B cell (primary cell): ENCODE data around the gene PRRT1. TPM values are rescaled to one million over a fixed set of nuclear protein-coding genes. Genes with fewer than 3 reads are reported as not detected.

Experiments
- ATAC-seq: fragments of 200-7000 bp; cut with Tn5 transposase; one replicate; pipeline ENCODE4 v1.10.0; 2021; ENCODE audit warnings: low read depth, mild to moderate bottlenecking, moderate number of reproducible peaks, moderate library complexity
- CTCF ChIA-PET: fragments of 350-600 bp; sonication (Branson Sonifier 250); formaldehyde crosslinking; loops from one replicate; lab custom pipeline; 2021; ENCODE audit warnings: antibody characterized with exemption, inconsistent platforms; lab: Charles Lee
- POLR2A ChIA-PET: fragments of 350-600 bp; sonication (Branson Sonifier 250); formaldehyde crosslinking; loops from one replicate; lab custom pipeline; 2021; ENCODE audit warnings: antibody characterized with exemption; lab: Charles Lee
- DNase-seq: peaks from one replicate; pipeline ENCODE4 v3.0.0; 2013
- H2AFZ ChIP-seq: 2 replicates; pipeline ENCODE4 v1.6.1; 2012; ENCODE audit warnings: mild to moderate bottlenecking, low read depth, low read length; ENCODE audit not compliant: insufficient read depth, poor library complexity, severe bottlenecking
- H3K27ac ChIP-seq, 2 donors: 1 replicate in 1 of 2; 2 replicates in 1 of 2; pipeline ENCODE4 v1.5.1; 2012 to 2013; ENCODE audit warnings: low read length in 2 of 2, mild to moderate bottlenecking in 2 of 2, moderate library complexity in 1 of 2
- H3K27me3 ChIP-seq, 4 experiments: fragments of 200-600 bp in 1 of 4; sonication (generic) in 1 of 4; replicated peaks in 1 of 4; 1 replicate in 2 of 4; 2 replicates in 2 of 4; pipeline versions ENCODE4 v1.6.1 to v1.7.0; 2013 to 2016; ENCODE audit warnings: low read length in 3 of 4, mild to moderate bottlenecking in 2 of 4, mixed read lengths in 1 of 4, moderate library complexity in 1 of 4; ENCODE audit not compliant: insufficient read depth in 4 of 4, control insufficient read depth in 3 of 4; ENCODE audit errors: control extremely low read depth in 1 of 4
- H3K36me3 ChIP-seq, 2 experiments: replicated peaks in 1 of 2; 1 replicate in 1 of 2; 2 replicates in 1 of 2; pipeline versions ENCODE4 v1.6.1 to v1.7.1; 2013; ENCODE audit warnings: low read length in 1 of 2; ENCODE audit not compliant: insufficient read depth in 2 of 2, control insufficient read depth in 1 of 2; ENCODE audit errors: control extremely low read depth in 1 of 2, extremely low read depth in 1 of 2
- H3K4me1 ChIP-seq, 2 donors: fragments of 200-600 bp in 1 of 2; sonication (generic) in 1 of 2; 1 replicate in 1 of 2; 2 replicates in 1 of 2; pipeline versions ENCODE4 v1.5.1 to v1.6.1; 2013 to 2017; ENCODE audit warnings: low read length in 2 of 2; ENCODE audit not compliant: control insufficient read depth in 2 of 2, insufficient read depth in 2 of 2
- H3K4me2 ChIP-seq: replicated peaks from 2 replicates; pipeline ENCODE3; 2012; ENCODE audit warnings: mild to moderate bottlenecking, low read depth, low read length; ENCODE audit not compliant: poor library complexity, severe bottlenecking
- H3K4me3 ChIP-seq, 5 experiments: fragments of 200-600 bp in 1 of 5; sonication (generic) in 1 of 5; 1 replicate in 3 of 5; 2 replicates in 2 of 5; pipeline versions ENCODE4 v1.5.1 to v1.7.0; 2011 to 2016; ENCODE audit warnings: low read length in 4 of 5, mild to moderate bottlenecking in 4 of 5, low read depth in 2 of 5, control low read depth in 1 of 5, moderate library complexity in 1 of 5; ENCODE audit not compliant: insufficient read depth in 1 of 5; ENCODE audit errors: control extremely low read depth in 1 of 5, extremely low read depth in 1 of 5
- H3K79me2 ChIP-seq: fragments of 200-600 bp; sonication (generic); one replicate; pipeline ENCODE4 v1.6.0; 2016; ENCODE audit warnings: low read length; ENCODE audit not compliant: control insufficient read depth, insufficient read depth
- H3K9ac ChIP-seq: fragments of 200-600 bp; sonication (generic); 2 replicates; pipeline ENCODE4 v1.6.1; 2017; ENCODE audit warnings: mild to moderate bottlenecking, low read length, moderate library complexity
- H3K9me3 ChIP-seq, 3 donors: one replicate each; pipeline versions ENCODE4 v1.6.1 to v1.7.1; 2013; ENCODE audit warnings: low read length in 2 of 3; ENCODE audit not compliant: control insufficient read depth in 2 of 3, insufficient read depth in 1 of 3; ENCODE audit errors: control extremely low read depth in 1 of 3
- H4K20me1 ChIP-seq: 2 replicates; pipeline ENCODE4 v1.6.0; 2012; ENCODE audit warnings: mild to moderate bottlenecking, low read length; ENCODE audit not compliant: insufficient read depth, control insufficient read depth, poor library complexity, severe bottlenecking
- H3K27ac Mint-ChIP-seq: one replicate; pipeline ENCODE4 v1.8.0; 2021; ENCODE audit warnings: mixed read lengths
- H3K27me3 Mint-ChIP-seq: one replicate; pipeline ENCODE4 v1.8.0; 2021; ENCODE audit warnings: mixed read lengths
- H3K4me1 Mint-ChIP-seq: one replicate; pipeline ENCODE4 v1.8.0; 2021; ENCODE audit warnings: mixed read lengths
- H3K4me3 Mint-ChIP-seq: one replicate; pipeline ENCODE4 v1.8.0; 2021; ENCODE audit warnings: mixed read lengths
- H3K9me3 Mint-ChIP-seq: one replicate; pipeline ENCODE4 v1.8.0; 2022; ENCODE audit warnings: mixed read lengths; ENCODE audit not compliant: insufficient read depth
- WGBS: methylation state at CpG from one replicate; pipeline ENCODE4 v1.1.5; 2013; ENCODE audit warnings: missing lambda C conversion rate; ENCODE audit not compliant: insufficient coverage; 5-methylcytosine and 5-hydroxymethylcytosine counted together
- intact Hi-C: fragments of 100-400 bp; cut with micrococcal nuclease; formaldehyde crosslinking; loops from one replicate; pipeline ENCODE4 v1.10.0; 2022
- polyA plus RNA-seq: library from polyadenylated mRNA; depleted of rRNA; stranded (reverse); fragments of >200 nt; gene quantifications from 2 replicates; pipeline ENCODE4 v1.2.3, GENCODE V29; 2012
- total RNA-seq, 2 donors: library from RNA; stranded (reverse); fragments of 120-200 nt in 1 of 2; gene quantifications; 1 replicate in 1 of 2; 2 replicates in 1 of 2; pipeline versions ENCODE4 v1.2.3 to v1.2.4, GENCODE V29; 2013 to 2022
- TF ChIP-seq, protein P1 (sequence below): fragments of 200-600 bp; IDR thresholded peaks from one replicate; pipeline ENCODE4 v1.8.0; 2022; ENCODE audit warnings: antibody characterized with exemption, mild to moderate bottlenecking

PRRT1 gene
- total and polyA plus RNA-seq, 2 donors (not counting 1 experiment from before 2014, with no cell fraction given) = not detected

DNA sequence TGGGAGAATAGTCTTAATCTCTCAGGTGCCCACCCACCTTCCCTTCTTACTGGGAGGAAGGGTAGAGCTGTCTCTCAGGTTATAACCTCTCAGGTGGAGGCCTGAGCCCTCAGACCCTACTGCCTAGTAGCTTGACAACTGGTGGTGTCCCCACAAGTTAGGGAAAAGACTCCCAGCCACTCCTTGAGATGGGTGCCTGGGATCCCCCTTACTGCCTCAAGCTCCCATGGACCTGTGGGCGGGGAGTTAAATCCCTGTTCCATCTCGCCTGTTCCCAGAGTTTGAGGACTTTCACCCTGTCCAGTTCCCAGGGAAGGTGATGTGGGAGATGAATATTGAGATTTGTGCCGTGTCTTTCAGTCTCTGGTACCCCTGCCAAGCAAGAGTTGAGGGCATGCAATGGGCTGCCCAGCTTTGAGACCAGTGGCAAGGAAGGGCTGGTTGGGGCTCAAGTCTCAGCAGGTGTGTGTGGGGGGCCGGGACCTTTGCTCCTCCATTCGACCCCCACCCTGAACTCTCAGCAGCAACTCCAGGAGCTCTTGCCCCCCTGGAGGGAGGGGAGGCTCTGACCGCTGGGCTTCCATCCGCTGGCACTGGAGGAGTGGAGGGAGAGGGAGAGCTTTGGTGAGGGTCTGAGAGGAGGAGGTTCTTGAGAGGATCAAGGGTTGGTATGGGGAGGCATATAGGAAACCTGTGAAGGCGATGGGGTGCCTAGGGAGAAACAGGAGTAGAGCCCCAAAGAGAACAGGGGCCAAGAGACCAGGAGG is 39.4 kb upstream of the PRRT1 start:
- Histone ChIP-seq H3K4me2 (peak overlapping the region; percentile 91), H3K9me3 (no peaks in the 10 kb centered on the region), H3K79me2 (peaks cover 58% of the 10 kb centered on the region), H3K9ac (peak overlapping the region; percentile 96), H3K36me3 (peaks cover 0 to 33% of the 10 kb centered on the region in 2 experiments), H3K4me3 (peak overlapping the region; percentile 72 to 99 (median 95)), H4K20me1 (no peaks in the 10 kb centered on the region), H3K4me1 (peaks cover 56 to 76% of the 10 kb centered on the region in 2 donors), H3K27ac (peak overlapping the region; percentile 93 to 97), H2AFZ (no peak overlapping the region), H3K27me3 (no peaks in the 10 kb centered on the region)
- H3K27me3 Mint-ChIP-seq = no peaks in the 10 kb centered on the region
- peak overlapping the region; percentile 96 for H3K27ac Mint-ChIP-seq
- intact Hi-C loops = loop anchor here (1.0 to 10.0 kb wide), 3 partner anchors 15 to 696 kb away; partner anchors contain the start of genes AGPAT1, CLIC1 and MICB
- no peaks in the 10 kb centered on the region for H3K9me3 Mint-ChIP-seq
- ATAC-seq (no peak), DNase-seq (no peak)
- peak overlapping the region; percentile 91 for H3K4me3 Mint-ChIP-seq
- TF ChIP-seq, protein P1, sequence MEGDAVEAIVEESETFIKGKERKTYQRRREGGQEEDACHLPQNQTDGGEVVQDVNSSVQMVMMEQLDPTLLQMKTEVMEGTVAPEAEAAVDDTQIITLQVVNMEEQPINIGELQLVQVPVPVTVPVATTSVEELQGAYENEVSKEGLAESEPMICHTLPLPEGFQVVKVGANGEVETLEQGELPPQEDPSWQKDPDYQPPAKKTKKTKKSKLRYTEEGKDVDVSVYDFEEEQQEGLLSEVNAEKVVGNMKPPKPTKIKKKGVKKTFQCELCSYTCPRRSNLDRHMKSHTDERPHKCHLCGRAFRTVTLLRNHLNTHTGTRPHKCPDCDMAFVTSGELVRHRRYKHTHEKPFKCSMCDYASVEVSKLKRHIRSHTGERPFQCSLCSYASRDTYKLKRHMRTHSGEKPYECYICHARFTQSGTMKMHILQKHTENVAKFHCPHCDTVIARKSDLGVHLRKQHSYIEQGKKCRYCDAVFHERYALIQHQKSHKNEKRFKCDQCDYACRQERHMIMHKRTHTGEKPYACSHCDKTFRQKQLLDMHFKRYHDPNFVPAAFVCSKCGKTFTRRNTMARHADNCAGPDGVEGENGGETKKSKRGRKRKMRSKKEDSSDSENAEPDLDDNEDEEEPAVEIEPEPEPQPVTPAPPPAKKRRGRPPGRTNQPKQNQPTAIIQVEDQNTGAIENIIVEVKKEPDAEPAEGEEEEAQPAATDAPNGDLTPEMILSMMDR = no peak
- peaks cover 81% of the 10 kb centered on the region for H3K4me1 Mint-ChIP-seq
- ChIA-PET POLR2A (interaction anchor here (0.6 to 1.7 kb wide), 7 partner anchors 9 to 780 kb away, joined by 3 to 11 read pairs (median 5); partner anchors contain the start of genes AGPAT1, ATF6B and BRD2), CTCF (interaction anchor here (0.7 to 1.6 kb wide), 3 partner anchors 14 to 63 kb away, joined by 3 read pairs; partner anchors contain the start of gene ATF6B)
- 67% methylated on average over 6 of the region's 8 CpGs for WGBS
